Right cardiac atrium (tissue), 5 donors: ENCODE measurements around the gene TMED1. TPM values are rescaled to one million over a fixed set of nuclear protein-coding genes. Genes with fewer than 3 reads are reported as not detected.
"Not testable (repeated sequence)": the region's sequence is repeated elsewhere in the genome, so short reads cannot be mapped to it uniquely, and the experiment has no call there.

Experiments
- ATAC-seq, 2 donors: fragments of 200-7000 bp; cut with Tn5 transposase; one replicate each; pipeline versions ENCODE4 v1.8.0 to v1.9.1; 2020; ENCODE audit warnings: moderate library complexity in 2 of 2, mild to moderate bottlenecking in 1 of 2
- DNase-seq, 3 donors: peaks; one replicate each; pipeline ENCODE4 v3.0.0-alpha.2; 2020
- H3K27ac ChIP-seq: one replicate; pipeline ENCODE4 v1.5.1; 2013; ENCODE audit warnings: mild to moderate bottlenecking, low read length, control low read depth, moderate library complexity
- H3K27me3 ChIP-seq: one replicate; pipeline ENCODE4 v1.6.1; 2013; ENCODE audit not compliant: control insufficient read depth, insufficient read depth
- H3K4me1 ChIP-seq: one replicate; pipeline ENCODE4 v1.6.1; 2013; ENCODE audit warnings: low read length; ENCODE audit not compliant: control insufficient read depth, insufficient read depth
- H3K4me3 ChIP-seq: one replicate; pipeline ENCODE4 v1.5.1; 2013; ENCODE audit warnings: low read length, control low read depth
- H3K9me3 ChIP-seq: one replicate; pipeline ENCODE4 v1.6.1; 2013; ENCODE audit warnings: low read length; ENCODE audit not compliant: control insufficient read depth
- WGBS: extraction: QIAGEN DNeasy Blood & Tissue Kit; methylation state at CpG from one replicate; pipeline ENCODE4 v1.1.7; 2013; 5-methylcytosine and 5-hydroxymethylcytosine counted together
- intact Hi-C, 4 donors: fragments of 100-400 bp; cut with DNase I; formaldehyde crosslinking; loops; one replicate each; pipeline versions ENCODE4 v1.11.0 to v1.14.0; 2022 to 2023
- polyA plus RNA-seq: library from polyadenylated mRNA; stranded (reverse); fragments of 200-250 nt; gene quantifications from one replicate; pipeline ENCODE4 v1.2.3, GENCODE V29; 2013
- total RNA-seq, 4 donors: library from RNA; stranded (reverse); fragmentation: NEBNext Ultra II Directional; extraction: Animal tissue kit (Norgen Biotek cat#: 25700); gene quantifications; one replicate each; pipeline ENCODE4 v1.2.1, GENCODE V29; 2021
- donor health status: healthy with polysubstance abuse.
- donor health status: DM: no; HTN: yes; CAD: no.
- donor health status: DM: no; HTN: no; CAD: no.
- donor health status: DM: no; HTN: yes; CAD: no; lungs with severe emphysema.
- donor health status: DM: yes; HTN: yes; CAD: no.

Gene TMED1
- total and polyA plus RNA-seq, 5 donors: 24.6 to 43.4 (median 28.7) TPM

GRCh38 chr19:10872546-10873107, 36.6 kb upstream of the TMED1 start:
- WGBS: 8% methylated on average over 16 of the region's 16 CpGs
- H3K9me3 ChIP-seq: no peaks in the 10 kb centered on the region
- H3K4me1 ChIP-seq: peaks cover 2% of the 10 kb centered on the region
- DNase-seq (no peak), ATAC-seq (no peak)
- no peaks in the 10 kb centered on the region for H3K27me3 ChIP-seq
- H3K4me3 ChIP-seq: peak overlapping the region; percentile 98
- intact Hi-C loops: loop anchor here in 3 of 4 donors (5.0 to 10.0 kb wide), 2 partner anchors 52 to 55 kb away; partner anchors contain the start of genes TIMM29 (in 3 of the 3) and YIPF2 (in 3 of the 3)
- no peak overlapping the region for H3K27ac ChIP-seq

GRCh38 chr19:10871711-10872545, 35.9 kb upstream of the TMED1 start:
- Histone ChIP-seq H3K27me3 (no peaks in the 10 kb centered on the region), H3K4me3 (peak overlapping the region; percentile 98), H3K9me3 (no peaks in the 10 kb centered on the region), H3K4me1 (peaks cover 2% of the 10 kb centered on the region), H3K27ac (peak overlapping the region; percentile 76)
- WGBS: under 1% methylated on average over 90 of the region's 90 CpGs
- DNase-seq: peak; percentile 64 to 85 (median 82)
- intact Hi-C loops: loop anchor here in 3 of 4 donors (2.0 to 10.0 kb wide), 3 partner anchors 37 to 55 kb away; partner anchors contain the start of genes TIMM29 (in 3 of the 3) and YIPF2 (in 3 of the 3)
- ATAC-seq: peak in 1 of 2 donors; percentile 3

GRCh38 chr19:10870955-10871603, 35.1 kb upstream of the TMED1 start, which contains the start of gene CARM1:
CARM1 (plus strand) TSS chr19:10871553; CDS start chr19:10871703, 150 bp downstream.
- Histone ChIP-seq H3K4me1 (no peaks in the 10 kb centered on the region), H3K9me3 (no peaks in the 10 kb centered on the region), H3K4me3 (peak within 1 kb of the TSS; percentile 98), H3K27me3 (no peaks in the 10 kb centered on the region), H3K27ac (peak within 1 kb of the TSS; percentile 76)
- peak; percentile 97 to 98 for ATAC-seq
- intact Hi-C loops: loop anchor here in 3 of 4 donors (2.0 to 10.0 kb wide), 3 partner anchors 36 to 56 kb away; partner anchors contain the start of genes TIMM29 (in 3 of the 3) and YIPF2 (in 3 of the 3)
- whole genome bisulfite sequencing: 1% methylated on average over 93 of the region's 99 CpGs
- peak; percentile 99 to 100 (median 100) for DNase-seq

GRCh38 chr19:10870501-10870954, 34.5 kb upstream of the TMED1 start:
- Histone ChIP-seq H3K27me3 (no peaks in the 10 kb centered on the region), H3K4me1 (no peaks in the 10 kb centered on the region), H3K9me3 (no peaks in the 10 kb centered on the region), H3K27ac (peak overlapping the region; percentile 13), H3K4me3 (peak overlapping the region; percentile 25)
- ATAC-seq (peak; percentile 9 to 32), DNase-seq (no peak)
- WGBS: 3% methylated on average over 21 of the region's 22 CpGs
- intact Hi-C loops: loop anchor here in 3 of 4 donors (2.0 to 10.0 kb wide), 3 partner anchors 36 to 57 kb away; partner anchors contain the start of genes TIMM29 (in 3 of the 3) and YIPF2 (in 3 of the 3)

GRCh38 chr19:10869872-10870311, 33.9 kb upstream of the TMED1 start:
- not testable (repeated sequence) for H3K4me1 ChIP-seq, H3K9me3 ChIP-seq, H3K27me3 ChIP-seq, ATAC-seq, H3K27ac ChIP-seq, H3K4me3 ChIP-seq
- WGBS: 94% methylated on average over 11 of the region's 11 CpGs
- intact Hi-C loops: loop anchor here (2.0 to 10.0 kb wide), 8 partner anchors 35 to 155 kb away; partner anchors contain the start of genes DNM2 (in 4 of the 4), TIMM29 (in 3 of the 4) and YIPF2 (in 3 of the 4)
- peak; percentile 56 to 74 (median 73) for DNase-seq

GRCh38 chr19:10868872-10869547, 33.0 kb upstream of the TMED1 start:
- Histone ChIP-seq H3K4me3 (no peak overlapping the region), H3K4me1 (peaks cover 2% of the 10 kb centered on the region), H3K27ac (no peak overlapping the region), H3K27me3 (no peaks in the 10 kb centered on the region), H3K9me3 (no peaks in the 10 kb centered on the region)
- 92% methylated on average over 10 of the region's 10 CpGs for WGBS
- DNase-seq (no peak), ATAC-seq (no peak)
- intact Hi-C loops: loop anchor here (5.0 to 10.0 kb wide), 5 partner anchors 84 to 154 kb away; partner anchors contain the start of gene DNM2 (in 4 of the 4)

GRCh38 chr19:10866495-10866894, 30.5 kb upstream of the TMED1 start:
- DNase-seq: no peak
- Histone ChIP-seq H3K27me3 (no peaks in the 10 kb centered on the region), H3K4me1 (peaks cover 2% of the 10 kb centered on the region), H3K4me3 (no peak overlapping the region), H3K27ac (no peak overlapping the region), H3K9me3 (no peaks in the 10 kb centered on the region)
- intact Hi-C loops: loop anchor here (5.0 to 10.0 kb wide), 5 partner anchors 82 to 152 kb away; partner anchors contain the start of gene DNM2 (in 4 of the 4)
- 88% methylated on average over 10 of the region's 10 CpGs for WGBS
- no peak for ATAC-seq

- DNase-seq (peak; percentile 82 to 95 (median 94)), ATAC-seq (peak; percentile 75 to 76)
- no peaks in the 10 kb centered on the region for H3K9me3 ChIP-seq
- intact Hi-C loops: loop anchor here in 3 of 4 donors (10.0 kb wide), 3 partner anchors 80 to 150 kb away; partner anchors contain the start of gene DNM2 (in 3 of the 3)
- 12% methylated on average over 6 of the region's 6 CpGs for WGBS
- no peak overlapping the region for H3K27ac ChIP-seq
- H3K4me3 ChIP-seq: no peak overlapping the region
- no peaks in the 10 kb centered on the region for H3K27me3 ChIP-seq
- H3K4me1 ChIP-seq: peaks cover 2% of the 10 kb centered on the region
These were observed 28.5 kb upstream of the TMED1 start for GRCh38 chr19:10864538-10864899.

- H3K4me1 ChIP-seq: peaks cover 2% of the 10 kb centered on the region
- WGBS: 62% methylated on average over 18 of the region's 18 CpGs
- H3K4me3 ChIP-seq: no peak overlapping the region
- no peaks in the 10 kb centered on the region for H3K9me3 ChIP-seq
- H3K27ac ChIP-seq: no peak overlapping the region
- H3K27me3 ChIP-seq: no peaks in the 10 kb centered on the region
- intact Hi-C loops: loop anchor here in 3 of 4 donors (10.0 kb wide), 3 partner anchors 78 to 148 kb away; partner anchors contain the start of gene DNM2 (in 3 of the 3)
- DNase-seq (peak in 2 of 3 donors; percentile 39 to 55), ATAC-seq (peak; percentile 10 to 45)
These were observed 27.2 kb upstream of the TMED1 start for GRCh38 chr19:10863107-10863717.
